RPMI8226 (cell line): ENCODE data around the gene SMOC2.
A peak's percentile ranks its signal among the peaks of the same experiment; 100 is the strongest.

Source experiments
- DNase-seq: peaks from one replicate; pipeline ENCODE4 v3.0.0-alpha.2; 2015

SMOC2 gene

DNA sequence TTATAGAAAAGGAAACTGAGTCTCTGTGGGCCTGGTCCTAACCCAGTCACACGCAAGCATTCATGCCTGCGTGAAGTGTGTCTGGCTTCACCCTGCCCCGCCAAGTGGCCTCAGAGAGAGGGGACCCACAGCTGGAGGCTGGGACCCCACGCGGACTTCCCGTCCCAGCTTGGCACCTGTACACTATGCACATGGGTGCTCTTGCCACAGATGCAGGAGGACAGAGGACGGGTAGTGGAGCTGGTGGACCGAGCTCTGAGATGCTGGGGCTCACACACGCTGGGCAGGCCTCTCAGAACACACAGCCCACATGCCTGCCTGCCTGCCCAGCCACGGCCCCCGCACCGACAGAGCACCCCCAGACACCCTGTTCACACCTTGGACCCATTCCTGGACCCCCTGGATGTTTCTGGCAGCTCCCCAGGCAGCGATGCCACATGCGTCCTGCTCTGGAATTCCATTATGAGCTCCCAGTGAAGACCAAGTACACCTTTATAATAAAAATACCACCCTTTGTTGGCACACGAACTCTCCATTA is 24.9 kb upstream of the SMOC2 start:
- no peak for DNase-seq

DNA sequence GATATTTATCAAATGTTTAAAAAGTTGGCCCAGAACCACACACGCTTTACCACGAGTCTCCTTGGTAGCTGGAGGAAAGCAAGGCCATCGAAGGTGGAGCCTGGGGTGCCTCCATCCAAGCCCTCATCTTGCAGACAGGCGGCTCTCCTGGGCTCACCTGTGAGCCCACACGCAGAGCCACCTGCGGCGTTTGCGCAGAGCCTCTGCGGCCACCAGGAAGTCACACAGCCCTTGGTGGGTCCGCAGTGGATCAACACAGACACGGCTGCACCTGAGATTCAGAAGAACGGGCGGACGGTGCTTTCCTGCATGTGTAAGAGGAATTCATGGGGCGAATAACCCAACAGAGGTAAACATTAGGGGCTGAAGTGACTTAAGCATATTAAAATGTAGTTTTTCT is 24.5 kb upstream of the SMOC2 start:
- DNase-seq = peak; percentile 12

DNA sequence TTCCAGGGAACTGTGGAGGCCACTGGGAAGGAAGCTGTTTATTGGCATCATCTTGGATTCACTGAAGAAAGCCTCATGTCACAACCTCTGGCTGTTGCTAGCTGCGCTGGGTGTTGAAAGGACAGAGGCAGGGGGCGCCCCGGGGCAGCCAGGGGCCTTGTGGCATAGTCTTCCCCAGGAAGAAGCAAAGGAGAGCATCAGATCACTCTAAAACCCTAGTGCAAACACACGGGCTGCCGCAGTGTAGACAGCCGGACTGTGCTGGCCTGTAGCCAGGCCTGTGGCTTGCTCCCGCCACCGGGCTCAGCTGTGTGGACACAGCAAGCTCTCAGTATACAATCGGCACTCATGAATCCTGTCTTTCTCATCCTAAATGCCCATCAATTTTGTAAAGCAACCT is 23.8 kb upstream of the SMOC2 start:
- DNase-seq = peak; percentile 70

DNA sequence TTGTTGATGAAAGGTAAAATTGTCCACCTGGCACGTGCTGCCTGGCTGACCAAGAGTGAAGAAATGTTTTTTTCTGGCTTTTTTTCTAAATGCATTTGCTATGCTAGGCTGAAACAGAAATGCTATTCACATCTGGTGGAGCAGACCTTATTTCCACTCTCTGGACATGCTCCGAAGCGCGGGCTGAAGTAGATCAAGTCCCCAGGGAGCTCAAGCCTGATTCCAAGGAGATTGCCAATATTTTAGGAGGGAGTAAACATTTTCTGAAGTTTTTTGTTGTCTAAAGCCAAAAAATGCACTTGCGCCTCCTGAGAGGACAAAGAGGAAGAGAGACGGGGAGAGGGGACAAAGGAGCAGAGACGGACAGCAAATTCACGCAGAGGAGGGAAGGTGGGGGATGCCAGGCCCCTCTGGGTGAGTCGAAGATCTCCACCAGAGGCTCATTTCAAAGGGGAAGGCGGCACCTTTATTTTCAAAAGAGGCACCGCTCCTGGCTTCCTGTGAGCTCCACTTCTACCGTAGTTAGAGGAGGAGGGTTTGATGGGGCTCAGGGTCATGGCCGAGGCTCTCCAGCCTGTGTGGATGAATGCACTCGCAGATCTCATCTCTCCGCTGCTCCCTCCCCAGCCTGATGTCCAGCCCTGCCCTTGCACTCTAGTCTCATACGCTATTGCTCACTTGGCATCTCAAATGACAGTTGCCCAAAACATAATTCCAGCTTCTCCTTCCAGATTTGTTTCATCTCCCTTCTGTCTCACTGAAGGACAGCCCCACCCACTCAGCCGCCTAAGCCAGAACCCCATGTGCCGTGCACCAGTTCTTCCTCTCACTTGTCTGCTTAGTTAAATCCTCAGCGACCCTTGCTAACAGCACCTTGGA is 23.1 kb upstream of the SMOC2 start:
- DNase-seq = no peak

DNA sequence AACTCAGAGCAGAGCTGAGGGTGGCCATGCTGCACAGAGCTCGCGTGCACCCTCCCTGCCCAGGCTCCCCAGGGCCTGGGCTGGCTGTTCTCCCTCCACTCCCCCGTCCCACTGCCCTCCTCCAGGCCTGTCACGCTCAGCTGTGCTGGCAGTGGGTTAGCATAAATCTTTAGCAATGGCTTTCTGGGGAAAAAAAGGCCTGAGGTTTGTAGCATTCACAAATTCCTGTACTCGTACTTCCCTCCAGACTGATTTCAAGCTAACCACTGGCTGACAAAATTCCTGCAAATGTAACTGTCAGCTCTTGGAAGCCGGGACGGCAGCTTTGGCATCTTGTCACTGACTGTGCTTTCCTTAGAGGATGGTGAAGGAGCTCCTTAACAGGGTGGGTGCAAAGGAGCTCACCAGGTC is 22.3 kb upstream of the SMOC2 start:
- DNase-seq = no peak

DNA sequence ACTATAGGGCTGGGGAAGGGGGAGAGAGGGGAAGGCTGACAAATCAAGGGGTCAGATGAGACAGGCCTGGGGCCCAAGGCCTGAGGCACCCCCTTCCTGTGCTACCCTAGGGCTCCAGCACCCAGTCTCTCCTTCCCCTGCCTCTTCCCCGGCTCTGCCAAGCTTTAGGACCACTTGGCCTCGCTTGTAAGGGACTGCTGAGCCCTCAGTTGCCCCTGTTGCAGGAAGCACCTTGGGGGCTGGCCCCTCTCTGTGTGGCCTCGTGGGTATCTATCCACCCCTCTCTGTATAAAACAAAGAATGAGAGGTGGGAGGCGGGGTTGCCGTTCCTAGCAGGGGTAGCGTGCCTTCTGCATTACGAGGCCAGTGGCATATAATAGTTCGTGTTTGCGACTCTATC is 21.4 kb upstream of the SMOC2 start:
- DNase-seq = no peak

DNA sequence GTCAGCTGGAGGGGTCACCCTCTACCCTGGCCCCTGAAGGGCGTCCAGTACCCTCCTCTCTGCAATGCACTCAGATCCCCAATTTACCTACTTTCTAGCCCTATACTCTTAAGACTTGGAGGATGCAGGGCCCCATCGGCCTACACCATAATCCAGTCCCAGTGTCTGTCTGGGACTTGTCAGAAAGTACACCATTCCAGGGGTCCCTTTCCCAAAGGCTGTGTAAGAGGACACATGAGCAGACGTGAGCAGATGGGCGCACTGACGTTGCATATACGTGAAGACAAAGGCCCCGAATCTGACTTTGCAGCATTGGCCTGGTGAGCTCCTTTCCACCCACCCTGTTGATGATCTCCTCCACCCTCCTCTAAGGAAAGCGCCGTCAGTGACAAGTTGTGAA is 20.9 kb upstream of the SMOC2 start:
- DNase-seq = no peak

DNA sequence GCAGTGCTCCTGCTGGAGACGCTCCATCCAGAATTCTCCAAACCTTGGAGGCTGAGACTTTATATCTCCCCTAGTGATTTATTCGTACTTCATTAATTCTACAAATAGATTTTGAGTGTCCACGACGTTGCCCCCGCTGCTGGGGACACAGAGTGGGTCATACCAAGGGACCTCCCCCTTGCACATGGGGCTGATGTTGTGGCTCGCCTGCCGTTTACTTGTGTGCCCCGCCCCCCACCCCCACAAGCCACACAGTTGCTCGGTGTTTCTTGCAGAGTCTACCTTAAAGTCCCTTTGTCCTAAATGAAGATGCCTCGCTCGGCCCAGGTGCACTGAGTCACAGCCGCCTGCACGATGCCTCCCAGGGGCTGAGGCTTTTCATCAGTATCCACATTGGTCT is 20.3 kb upstream of the SMOC2 start:
- DNase-seq = no peak

DNA sequence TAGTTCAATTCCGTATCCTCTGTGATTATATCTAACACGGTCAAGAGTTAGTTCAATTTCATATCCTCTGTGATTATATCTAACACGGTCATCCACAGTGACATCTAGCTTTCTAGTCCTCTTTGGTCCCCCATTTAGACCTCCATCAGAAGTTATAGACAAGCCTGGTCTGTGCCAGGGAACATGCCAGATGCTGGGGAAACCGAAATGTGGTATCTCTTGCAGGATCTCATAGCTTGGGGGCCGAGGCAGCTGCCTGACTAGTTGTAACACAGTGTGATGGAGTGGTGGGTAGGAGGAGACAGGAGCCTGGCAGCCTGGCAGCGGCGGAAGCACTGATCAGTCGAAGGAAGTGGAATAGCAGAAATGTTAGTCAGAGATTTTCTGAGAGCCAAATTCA is 13.8 kb upstream of the SMOC2 start:
- DNase-seq = no peak

DNA sequence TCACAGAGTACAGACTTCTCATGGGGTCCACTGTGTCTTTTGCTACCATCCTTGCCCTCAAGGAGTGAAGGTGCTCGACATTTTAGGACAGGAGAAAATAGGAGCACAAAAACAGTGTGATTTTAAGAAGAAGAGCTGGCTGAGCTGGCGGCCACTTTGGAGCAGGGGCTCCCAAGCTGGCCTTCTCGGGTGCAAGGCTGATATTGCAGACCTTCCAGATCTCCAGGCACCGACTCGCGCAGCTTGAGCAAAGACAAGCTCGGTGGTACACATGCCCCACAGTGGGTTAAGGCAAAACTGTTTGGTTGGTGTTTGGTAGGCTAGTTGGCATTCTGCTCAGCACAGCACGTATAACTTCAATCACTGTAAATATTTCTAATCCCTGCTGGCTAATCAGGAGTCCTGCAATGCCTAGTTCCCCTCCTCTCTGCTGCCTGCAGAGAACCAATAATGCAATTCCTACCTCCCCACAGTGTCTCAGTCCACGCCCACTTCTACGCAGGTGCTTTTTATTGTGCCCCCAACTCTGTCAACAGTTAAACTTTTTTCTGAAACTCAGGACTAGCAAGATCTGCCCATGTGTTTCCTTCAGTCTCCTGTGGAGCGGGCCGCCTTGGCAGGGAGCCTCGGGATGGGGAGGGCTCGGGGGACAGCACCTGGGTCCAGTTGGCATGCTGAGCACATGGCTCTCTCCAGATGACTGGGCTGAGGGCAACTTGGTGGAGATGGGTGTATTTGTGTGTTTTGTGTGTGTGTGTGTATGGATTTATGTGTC is 12.7 kb upstream of the SMOC2 start:
- DNase-seq = peak; percentile 52

DNA sequence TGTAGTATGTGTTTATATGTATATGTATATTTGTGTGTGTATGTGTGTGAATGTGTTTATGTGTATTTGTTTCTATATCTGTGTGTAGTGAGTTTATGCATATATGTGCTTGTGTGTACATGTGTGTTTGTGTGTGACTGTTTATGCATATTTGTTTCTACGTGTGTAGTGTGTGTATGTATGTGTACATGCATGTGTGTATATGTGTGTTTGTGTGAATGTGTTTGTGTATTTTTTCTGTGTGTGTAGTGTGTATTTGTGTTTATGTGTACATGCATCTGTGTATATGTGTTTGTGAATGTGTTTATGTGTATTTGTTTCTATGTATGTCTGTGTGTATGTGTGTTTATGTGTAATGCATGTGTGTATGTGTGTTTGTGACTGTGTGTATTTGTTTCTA is 12.1 kb upstream of the SMOC2 start:
- DNase-seq = no peak

DNA sequence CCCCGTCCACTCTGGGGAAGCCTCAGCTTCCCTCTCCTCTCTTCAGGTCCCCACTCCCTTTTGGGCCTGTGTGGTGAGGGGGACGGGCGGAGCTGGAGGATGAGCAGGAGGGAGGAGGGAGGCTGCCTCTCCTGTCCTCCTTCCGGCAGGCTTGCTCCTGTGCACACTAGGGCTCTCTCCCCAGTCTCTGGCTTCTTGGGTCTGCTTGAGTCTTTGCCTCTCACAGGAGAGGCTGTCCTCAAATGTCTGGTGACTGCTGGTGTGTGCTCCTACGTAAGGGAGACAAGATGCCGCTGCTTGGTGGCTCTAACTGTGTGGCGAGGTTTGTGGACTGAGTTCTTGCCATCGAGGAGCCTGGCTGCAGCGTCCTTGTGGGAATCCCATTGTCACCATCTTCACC is 8.8 kb upstream of the SMOC2 start:
- no peak for DNase-seq

DNA sequence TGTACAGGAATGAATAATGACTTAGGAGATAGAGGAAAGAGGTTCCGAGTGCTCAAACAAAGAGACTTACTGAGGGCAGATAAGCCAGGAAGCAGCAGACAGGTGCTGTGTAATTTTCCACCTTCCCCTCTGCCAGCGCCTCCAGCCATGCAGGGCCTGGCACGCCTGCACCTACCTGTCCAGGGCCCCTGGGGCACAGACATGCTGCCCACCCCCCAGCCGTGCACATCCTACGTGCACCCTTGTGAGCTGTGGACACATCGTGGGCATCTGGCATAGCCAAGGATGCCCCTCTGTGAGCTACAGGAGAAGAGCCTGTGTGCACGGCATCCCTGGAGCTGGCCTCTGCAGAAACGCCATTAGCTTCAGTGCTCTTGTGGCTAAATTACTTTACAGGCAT is 7.1 kb upstream of the SMOC2 start:
- DNase-seq = no peak

DNA sequence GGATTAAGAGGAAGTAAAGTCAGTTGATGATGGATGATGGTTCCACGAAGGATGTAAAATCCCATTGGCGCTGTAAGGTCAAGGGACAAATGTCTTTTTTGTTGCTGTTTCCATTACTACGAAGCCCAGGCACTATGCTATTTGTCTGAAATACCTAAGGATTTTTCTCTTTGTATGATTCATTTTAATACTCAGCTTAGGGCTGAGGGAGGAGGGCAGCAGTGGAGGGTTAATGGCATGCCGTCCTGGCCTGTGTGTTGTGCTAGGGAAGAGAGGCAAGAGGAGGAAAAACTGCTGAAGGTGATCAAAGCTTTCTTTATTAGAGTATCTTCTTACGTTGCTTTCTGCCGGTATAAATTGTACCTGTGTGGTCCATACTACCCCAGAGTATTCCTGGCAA is 6.5 kb upstream of the SMOC2 start:
- DNase-seq = no peak

DNA sequence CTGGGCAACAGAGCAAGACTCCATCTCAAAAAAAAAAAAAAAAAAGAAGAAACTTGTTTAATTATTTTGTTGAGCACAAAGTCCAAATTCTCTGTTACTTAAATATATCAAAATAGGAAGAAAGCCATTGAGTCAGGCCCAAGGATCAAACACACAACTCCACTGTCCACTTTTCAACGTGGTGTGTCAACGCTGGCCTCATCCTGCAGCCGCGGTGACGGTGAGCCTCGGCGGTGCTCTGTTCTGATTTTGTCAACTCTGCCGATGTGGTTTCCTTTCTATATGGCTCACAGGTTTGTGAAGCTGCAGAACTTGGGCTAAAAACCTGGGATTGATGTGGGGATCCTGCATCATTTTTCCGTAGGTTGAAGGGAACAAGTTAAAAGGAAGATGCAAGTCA is 3.2 kb upstream of the SMOC2 start:
- no peak for DNase-seq

DNA sequence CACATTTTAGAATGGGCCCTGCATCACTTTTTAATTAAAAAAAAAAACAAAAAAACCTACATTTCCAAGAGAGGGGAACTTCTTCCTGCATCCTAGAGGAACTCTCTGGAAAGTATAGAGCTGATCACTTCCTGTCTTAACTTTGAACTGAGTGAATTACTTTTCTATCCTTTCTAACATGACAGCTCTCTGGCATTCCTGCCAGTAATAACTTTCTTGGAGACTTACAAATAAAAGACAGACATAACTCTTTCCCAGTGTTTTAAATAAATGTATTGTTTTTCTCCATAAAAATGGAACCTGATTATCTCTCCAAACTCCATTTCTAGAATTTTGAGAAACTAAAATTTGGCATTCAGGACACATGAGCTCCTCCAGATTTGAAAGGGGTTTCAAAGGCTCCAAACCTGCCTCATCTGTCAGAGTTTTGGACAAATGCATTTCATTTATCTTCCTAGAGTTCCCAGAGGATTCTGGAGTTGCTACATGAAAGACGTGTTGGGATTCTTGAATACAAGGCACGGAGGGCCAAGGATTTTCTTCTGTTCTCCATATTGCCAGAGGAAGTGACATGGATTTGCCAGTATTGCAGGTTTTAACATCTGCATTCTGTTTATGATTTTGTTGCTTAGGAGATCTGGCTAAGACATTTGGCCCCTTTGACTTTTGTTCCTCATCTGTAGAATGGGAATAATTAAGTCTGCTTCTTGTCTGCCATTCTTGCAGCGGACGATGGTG is 2.0 kb upstream of the SMOC2 start:
- no peak for DNase-seq

DNA sequence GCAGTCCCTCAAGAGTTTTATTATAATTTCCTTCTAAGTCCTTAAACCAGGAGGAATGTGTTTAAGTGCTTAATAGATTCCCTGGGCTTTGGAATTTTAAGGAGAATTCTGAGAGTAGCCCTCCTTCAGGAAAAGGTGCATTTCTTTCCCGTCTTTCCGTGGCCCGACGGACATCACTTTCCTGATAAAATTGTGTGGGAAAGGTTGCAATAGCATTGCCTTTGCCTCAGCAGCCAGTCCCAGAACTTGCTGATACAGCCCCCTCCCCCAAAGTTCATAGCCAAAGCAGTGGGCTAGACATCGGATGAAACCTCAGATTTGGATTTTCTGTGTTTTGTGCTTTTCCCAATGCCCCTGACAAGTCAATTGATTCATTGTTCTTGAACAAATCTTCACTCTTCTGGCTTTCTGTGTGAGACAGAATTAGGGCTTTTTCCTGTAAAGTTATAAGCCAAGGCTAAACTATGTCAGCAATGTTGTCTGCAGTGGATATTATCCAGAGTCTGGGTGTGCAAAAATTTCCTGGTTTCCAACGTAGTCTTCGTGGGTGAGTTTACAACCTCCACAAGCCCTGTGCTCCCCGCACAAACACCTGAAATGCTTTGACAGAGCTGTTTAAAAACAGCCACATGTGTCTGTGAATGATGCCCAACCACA is 1.1 kb upstream of the SMOC2 start:
- DNase-seq = no peak

DNA sequence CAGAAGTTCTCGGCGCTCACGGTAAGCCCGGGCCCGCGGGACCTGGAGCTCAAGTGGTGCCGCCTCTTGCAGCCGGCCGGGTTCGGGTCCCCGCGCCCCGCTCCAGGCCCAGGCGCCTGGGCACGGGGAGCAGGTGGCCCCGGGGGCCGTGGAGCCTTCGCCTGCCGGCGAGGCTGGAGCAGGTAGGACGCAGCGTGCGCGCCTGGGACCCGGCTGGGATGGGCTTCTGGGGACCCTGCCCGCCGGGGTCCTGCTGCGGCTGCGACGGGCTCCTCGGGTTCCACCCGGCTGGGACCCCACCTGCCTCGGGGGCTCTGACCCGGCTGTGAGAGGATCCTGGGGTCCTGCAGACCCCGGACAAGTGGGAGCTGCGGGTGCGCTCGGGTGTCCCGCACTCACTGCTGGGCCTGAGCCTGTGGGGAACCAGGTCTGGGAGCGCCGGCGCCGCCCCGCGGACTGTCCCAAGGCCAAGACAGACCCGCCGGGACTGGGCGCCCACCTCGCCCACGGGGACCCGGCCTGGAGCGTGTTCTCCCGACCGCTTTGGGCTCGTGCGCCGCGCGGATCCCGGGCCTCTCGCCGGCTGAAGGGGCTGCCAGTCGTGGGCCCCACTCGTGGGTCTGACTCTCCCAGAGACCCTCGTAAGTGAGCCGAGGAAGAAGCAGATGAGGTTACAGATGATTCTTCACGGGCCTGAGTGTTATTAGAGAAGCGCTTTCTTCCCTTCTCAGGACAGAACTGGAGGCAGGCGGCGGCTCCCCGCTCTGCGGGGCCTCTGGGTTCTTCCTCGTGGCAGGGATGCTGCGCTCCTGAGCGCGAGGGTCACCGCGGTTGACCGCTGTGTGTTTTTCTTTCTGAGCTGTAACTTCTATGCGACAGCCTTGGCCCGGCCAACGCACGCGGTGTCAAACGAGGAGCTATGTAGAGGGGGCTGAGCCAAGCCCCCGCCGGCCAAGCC is 729 bp downstream of the SMOC2 start:
- DNase-seq = no peak

DNA sequence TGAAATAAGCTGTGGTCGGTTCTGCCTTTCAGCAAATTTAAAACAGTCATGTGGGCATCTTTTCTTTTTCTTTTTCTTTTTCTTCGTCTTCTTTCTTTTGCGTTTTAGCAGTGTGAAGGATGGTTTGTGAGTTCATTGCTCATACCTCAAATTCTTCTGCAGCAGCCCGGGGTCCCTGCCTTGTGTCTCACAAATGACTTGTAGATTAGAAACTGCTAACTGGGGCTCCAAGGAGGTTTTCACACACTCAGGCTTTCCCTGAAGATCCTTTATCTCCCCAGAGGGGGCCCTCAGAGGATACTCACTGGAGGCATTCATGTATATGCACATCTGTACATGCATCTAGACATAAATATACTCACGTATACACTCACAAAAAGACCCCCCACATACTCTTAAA is 1.7 kb downstream of the SMOC2 start:
- DNase-seq = no peak

DNA sequence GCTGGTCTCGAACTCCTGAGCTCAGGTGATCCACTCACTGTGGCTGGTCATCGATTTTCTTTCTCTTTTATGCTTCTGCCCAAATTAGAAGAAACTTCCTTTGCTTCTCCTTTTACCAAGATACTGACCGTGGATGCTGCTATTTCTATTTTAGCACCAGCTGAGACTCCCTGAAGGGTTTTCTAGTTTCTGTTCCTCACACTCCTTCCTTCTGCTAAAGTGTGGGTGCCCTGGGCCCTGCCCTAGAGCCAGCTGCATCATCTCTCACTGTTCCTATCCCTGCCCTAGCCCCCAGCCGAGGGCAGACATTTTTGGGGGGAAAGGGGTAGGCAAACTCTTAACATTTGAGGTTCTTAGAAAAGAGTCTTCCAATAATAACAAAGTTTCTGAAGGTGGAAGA is 6.3 kb downstream of the SMOC2 start:
- peak; percentile 46 for DNase-seq

DNA sequence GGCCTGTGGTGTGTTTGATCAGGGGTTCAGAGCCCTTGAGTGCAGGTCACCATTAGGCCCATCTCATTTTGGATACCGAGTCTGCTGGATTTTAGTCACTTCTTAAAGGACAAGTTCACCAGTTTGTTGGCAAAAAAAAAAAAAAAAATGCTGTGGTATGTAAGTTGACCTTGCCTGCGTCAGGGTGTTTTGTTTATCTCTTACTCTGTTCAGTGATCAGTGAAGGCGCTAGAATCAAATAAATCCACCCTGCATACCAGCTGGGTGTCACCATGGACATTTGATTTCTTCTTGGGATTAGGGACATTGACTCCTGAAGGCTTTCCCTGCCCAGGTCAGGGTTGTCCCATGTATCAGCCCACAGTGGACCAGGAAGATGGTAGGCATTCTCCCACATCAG is 6.7 kb downstream of the SMOC2 start:
- no peak for DNase-seq
